OCI-M2 (cell line): Measurements from ENCODE around the gene VPS35.
"Not testable (repeated sequence)": the region's sequence is repeated elsewhere in the genome, so short reads cannot be mapped to it uniquely, and the experiment has no call there.

ENCODE experiments used
- DNase-seq: peaks from one replicate; lab custom pipeline; 2025; ENCODE audit not compliant: unreplicated experiment; lab: John Stamatoyannopoulos, UW

The VPS35 gene

GRCh38 chr16:46673320-46674013, 15.5 kb downstream of the VPS35 start:
- no peak for DNase-seq

GRCh38 chr16:46662123-46662522, 26.9 kb downstream of the VPS35 start:
- no peak for DNase-seq

GRCh38 chr16:46658925-46659324, 30.1 kb downstream of the VPS35 start:
- DNase-seq = no peak

- DNase-seq = no peak
These were observed 37.7 kb downstream of the VPS35 start for GRCh38 chr16:46651305-46651704.

- no peak for DNase-seq
These were observed 38.7 kb downstream of the VPS35 start for GRCh38 chr16:46650254-46650623.

GRCh38 chr16:46649588-46650253, 39.3 kb downstream of the VPS35 start:
- DNase-seq = no peak

GRCh38 chr16:46648656-46649055, 40.3 kb downstream of the VPS35 start:
- no peak for DNase-seq

GRCh38 chr16:46638947-46639925, 49.7 kb downstream of the VPS35 start:
- DNase-seq = no peak

- no peak for DNase-seq
These were observed 55.9 kb downstream of the VPS35 start for GRCh38 chr16:46632778-46633733.

- no peak for DNase-seq
These were observed 59.4 kb downstream of the VPS35 start for GRCh38 chr16:46629331-46630219.

- DNase-seq = no peak
These were observed 61.2 kb downstream of the VPS35 start for GRCh38 chr16:46627746-46628145.

- DNase-seq = not testable (repeated sequence)
These were observed 62.3 kb downstream of the VPS35 start for GRCh38 chr16:46626681-46627080.

- DNase-seq = not testable (repeated sequence)
These were observed 64.1 kb downstream of the VPS35 start for GRCh38 chr16:46624862-46625261.

- not testable (repeated sequence) for DNase-seq
These were observed 65.3 kb downstream of the VPS35 start for GRCh38 chr16:46623707-46624106.

- not testable (repeated sequence) for DNase-seq
These were observed 65.7 kb downstream of the VPS35 start for GRCh38 chr16:46623246-46623645.

- DNase-seq = no peak
These were observed 66.9 kb downstream of the VPS35 start for GRCh38 chr16:46621934-46622676.

- peak; percentile 24 for DNase-seq
These were observed 67.7 kb downstream of the VPS35 start, which contains the start of gene SHCBP1 for GRCh38 chr16:46621006-46621933. TSS of gene SHCBP1 (minus strand) at chr16:46621379. CDS start at chr16:46621359, 20 bp downstream.
